Measurements from ENCODE around the gene CRYGC. TPM values are rescaled to one million over a fixed set of nuclear protein-coding genes. Genes with fewer than 3 reads are reported as not detected.

Gene CRYGC
- total and polyA plus RNA-seq, 2 of the 13 experiments (the other 11 are each of a cell fraction or from before 2014, with no cell fraction given): 0.20 to 0.27 TPM

- TF ChIP-seq PHF20 (CRISPR knock-in tag; IDR thresholded peaks at IDR 0.05) (no peak; the same call in 1 of the 2 replicates), TBL1XR1 (IDR thresholded peaks at IDR 0.05; ENCODE audit: borderline replicate concordance, low read length, partially characterized antibody) (no peak), MBNL3 (CRISPR knock-in tag; conservative IDR thresholded peaks at IDR 0.05) (no peak), NONO (IDR thresholded peaks at IDR 0.05) (no peak), NONO (CRISPR knock-in tag; conservative IDR thresholded peaks at IDR 0.05) (0 out of 2 replicates have a peak, but pooled peaks have one; percentile 31), EED (CRISPR knock-in tag; IDR thresholded peaks at IDR 0.05) (no peak), KLF9 (CRISPR knock-in tag; IDR thresholded peaks at IDR 0.05; ENCODE audit: low read depth) (0 out of 2 replicates have a peak, but pooled peaks have one; percentile 39), ZNF18 (CRISPR knock-in tag; IDR thresholded peaks at IDR 0.05; ENCODE audit: insufficient replicate concordance) (no peak), DNMT1 (CRISPR knock-in tag; IDR thresholded peaks at IDR 0.05) (no peak), SMARCC2 (IDR thresholded peaks at IDR 0.05) (no peak), NPAS2 (CRISPR knock-in tag; IDR thresholded peaks at IDR 0.05; ENCODE audit: borderline replicate concordance) (no peak), ATF2 (CRISPR knock-in tag; IDR thresholded peaks at IDR 0.05) (0 out of 2 replicates have a peak, but pooled peaks have one; percentile 30), ZNF296 (CRISPR knock-in tag; conservative IDR thresholded peaks at IDR 0.05) (no peak), ZNF276 (CRISPR knock-in tag; IDR thresholded peaks at IDR 0.05; ENCODE audit: low read depth) (no peak)
- TF ChIP-seq, protein P1, sequence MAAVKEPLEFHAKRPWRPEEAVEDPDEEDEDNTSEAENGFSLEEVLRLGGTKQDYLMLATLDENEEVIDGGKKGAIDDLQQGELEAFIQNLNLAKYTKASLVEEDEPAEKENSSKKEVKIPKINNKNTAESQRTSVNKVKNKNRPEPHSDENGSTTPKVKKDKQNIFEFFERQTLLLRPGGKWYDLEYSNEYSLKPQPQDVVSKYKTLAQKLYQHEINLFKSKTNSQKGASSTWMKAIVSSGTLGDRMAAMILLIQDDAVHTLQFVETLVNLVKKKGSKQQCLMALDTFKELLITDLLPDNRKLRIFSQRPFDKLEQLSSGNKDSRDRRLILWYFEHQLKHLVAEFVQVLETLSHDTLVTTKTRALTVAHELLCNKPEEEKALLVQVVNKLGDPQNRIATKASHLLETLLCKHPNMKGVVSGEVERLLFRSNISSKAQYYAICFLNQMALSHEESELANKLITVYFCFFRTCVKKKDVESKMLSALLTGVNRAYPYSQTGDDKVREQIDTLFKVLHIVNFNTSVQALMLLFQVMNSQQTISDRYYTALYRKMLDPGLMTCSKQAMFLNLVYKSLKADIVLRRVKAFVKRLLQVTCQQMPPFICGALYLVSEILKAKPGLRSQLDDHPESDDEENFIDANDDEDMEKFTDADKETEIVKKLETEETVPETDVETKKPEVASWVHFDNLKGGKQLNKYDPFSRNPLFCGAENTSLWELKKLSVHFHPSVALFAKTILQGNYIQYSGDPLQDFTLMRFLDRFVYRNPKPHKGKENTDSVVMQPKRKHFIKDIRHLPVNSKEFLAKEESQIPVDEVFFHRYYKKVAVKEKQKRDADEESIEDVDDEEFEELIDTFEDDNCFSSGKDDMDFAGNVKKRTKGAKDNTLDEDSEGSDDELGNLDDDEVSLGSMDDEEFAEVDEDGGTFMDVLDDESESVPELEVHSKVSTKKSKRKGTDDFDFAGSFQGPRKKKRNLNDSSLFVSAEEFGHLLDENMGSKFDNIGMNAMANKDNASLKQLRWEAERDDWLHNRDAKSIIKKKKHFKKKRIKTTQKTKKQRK (IDR thresholded peaks at IDR 0.05; ENCODE audit: low read length): no peak
- TF ChIP-seq, protein P2, sequence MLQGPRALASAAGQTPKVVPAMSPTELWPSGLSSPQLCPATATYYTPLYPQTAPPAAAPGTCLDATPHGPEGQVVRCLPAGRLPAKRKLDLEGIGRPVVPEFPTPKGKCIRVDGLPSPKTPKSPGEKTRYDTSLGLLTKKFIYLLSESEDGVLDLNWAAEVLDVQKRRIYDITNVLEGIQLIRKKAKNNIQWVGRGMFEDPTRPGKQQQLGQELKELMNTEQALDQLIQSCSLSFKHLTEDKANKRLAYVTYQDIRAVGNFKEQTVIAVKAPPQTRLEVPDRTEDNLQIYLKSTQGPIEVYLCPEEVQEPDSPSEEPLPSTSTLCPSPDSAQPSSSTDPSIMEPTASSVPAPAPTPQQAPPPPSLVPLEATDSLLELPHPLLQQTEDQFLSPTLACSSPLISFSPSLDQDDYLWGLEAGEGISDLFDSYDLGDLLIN (CRISPR knock-in tag; IDR thresholded peaks at IDR 0.05; ENCODE audit: borderline replicate concordance): no peak
These were observed at the start of gene CRYGC (continued) for GRCh38 chr2:208129744-208130711.

All from HepG2 (cell line).